Measurements from ENCODE around the gene CLRN1.

The CLRN1 gene

GRCh38 chr3:150921209-150921608 lies 51.3 kb downstream of the CLRN1 start:
- DNase-seq (ENCODE audit: low spot score): no peak

- no peak for DNase-seq (ENCODE audit: low spot score)
These were observed 52.3 kb downstream of the CLRN1 start for GRCh38 chr3:150920236-150920635.

GRCh38 chr3:150917951-150918350 lies 54.6 kb downstream of the CLRN1 start:
- no peak for DNase-seq (ENCODE audit: low spot score)

GRCh38 chr3:150913133-150913922 lies 59.2 kb downstream of the CLRN1 start:
- DNase-seq (ENCODE audit: low spot score): no peak

DNA sequence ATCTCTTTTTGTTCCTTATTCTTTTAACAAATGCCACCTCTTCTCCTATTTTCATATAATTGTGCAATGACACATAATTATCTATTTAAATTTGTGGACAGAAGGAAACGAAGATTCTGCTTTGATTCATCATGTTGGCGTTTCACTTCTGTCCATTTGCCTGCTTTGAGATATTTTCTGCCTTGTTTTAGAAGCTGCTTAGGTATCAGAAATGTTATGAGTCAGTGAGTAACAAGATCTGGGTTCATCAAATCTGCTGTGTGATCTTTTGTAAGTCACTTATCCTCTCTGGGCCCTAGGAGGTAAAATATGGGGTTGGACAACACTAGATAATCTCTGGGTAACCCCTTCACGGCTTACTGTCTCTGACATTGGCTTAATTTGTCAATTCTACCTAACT lies 60.0 kb downstream of the CLRN1 start:
- DNase-seq (ENCODE audit: low spot score): no peak

DNA sequence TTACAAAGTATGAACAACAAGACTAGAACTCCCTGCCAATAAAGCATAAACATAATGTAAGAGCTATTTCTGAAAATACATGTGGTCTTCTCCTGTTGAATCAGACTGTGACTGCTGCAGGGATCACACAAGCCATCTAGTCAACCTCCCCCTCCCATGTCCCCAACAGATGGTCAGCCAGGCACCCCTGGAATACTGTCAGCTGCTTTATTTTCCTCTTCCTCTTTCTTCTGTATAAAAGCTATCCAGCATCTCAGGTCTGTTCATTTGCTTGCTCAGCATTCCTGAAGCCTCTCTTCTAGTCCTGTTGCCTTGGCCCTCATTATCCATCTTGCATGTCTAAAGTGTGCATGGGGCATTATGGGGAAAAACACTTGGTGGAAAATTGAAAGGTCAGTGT lies 60.8 kb downstream of the CLRN1 start:
- DNase-seq (ENCODE audit: low spot score): no peak

GRCh38 chr3:150906461-150906860 lies 66.1 kb downstream of the CLRN1 start:
- DNase-seq (ENCODE audit: low spot score): no peak

- DNase-seq (ENCODE audit: low spot score): no peak
These were observed 66.8 kb downstream of the CLRN1 start for GRCh38 chr3:150905746-150906145.

GRCh38 chr3:150905339-150905738 lies 67.2 kb downstream of the CLRN1 start, which contains the start of gene MINDY4B:
Gene MINDY4B, minus strand, starts transcription at chr3:150905439. Its CDS starts 0 bp downstream, at chr3:150905439.
- no peak for DNase-seq (ENCODE audit: low spot score)

- DNase-seq (ENCODE audit: low spot score): no peak
These were observed 69.5 kb downstream of the CLRN1 start for GRCh38 chr3:150902988-150903387.

- DNase-seq (ENCODE audit: low spot score): no peak
These were observed 70.7 kb downstream of the CLRN1 start for GRCh38 chr3:150901793-150902192.

- DNase-seq (ENCODE audit: low spot score): no peak
These were observed 73.4 kb downstream of the CLRN1 start for GRCh38 chr3:150899141-150899540.

DNA sequence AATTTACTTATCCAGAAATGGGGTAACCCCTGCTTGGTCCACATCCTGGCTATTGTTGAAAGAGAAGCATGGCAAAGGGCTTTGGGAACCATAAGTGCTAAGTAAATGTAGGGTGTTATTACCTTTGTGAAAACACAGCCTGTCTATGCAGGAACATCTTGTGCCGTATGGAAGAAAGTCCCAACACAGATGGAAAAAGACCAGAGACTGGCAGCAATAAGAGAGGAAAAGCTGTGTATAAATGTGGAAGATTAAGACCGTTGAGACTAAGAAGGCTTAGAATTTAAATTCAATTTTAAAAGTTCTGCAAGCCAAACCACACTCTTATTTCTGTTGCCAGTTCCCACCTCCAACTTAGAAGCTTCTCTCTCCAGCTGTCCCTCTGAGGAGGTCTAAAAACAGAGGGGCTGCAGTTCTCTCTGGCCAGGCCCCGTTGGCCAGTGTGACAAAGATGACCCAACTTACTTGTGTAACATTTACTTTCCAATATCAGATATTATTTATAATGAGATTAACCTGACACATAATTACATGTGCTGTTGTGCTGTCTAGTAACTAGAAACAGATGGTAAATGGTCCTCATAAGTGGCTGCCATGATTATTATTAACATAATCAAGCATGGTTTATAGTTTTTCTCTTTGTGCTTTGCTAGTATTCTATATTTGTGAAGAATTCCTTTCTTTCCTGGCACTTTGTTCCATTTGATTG lies 74.3 kb downstream of the CLRN1 start:
- DNase-seq (ENCODE audit: low spot score): no peak

- no peak for DNase-seq (ENCODE audit: low spot score)
These were observed 74.9 kb downstream of the CLRN1 start for GRCh38 chr3:150897592-150897991.

DNA sequence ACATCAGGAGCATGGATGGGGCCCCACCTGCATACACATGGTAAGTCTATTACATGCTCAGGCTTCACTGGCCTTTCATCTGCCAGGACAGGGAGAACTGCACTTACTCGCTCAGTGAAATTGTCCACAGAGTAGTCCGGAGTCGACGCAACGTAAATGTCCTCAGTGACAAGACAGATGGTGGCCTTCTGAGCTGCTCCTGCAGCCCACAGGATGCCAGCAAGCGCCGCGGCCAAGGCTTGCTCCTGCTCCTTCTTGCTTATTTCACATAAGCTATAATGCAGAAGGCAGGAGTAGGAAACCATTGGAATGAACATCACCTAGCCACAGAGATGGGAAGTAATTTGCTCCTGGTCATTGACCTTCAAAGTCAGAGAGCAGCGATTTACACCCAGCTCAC lies 81.7 kb downstream of the CLRN1 start:
- no peak for DNase-seq (ENCODE audit: low spot score)

DNA sequence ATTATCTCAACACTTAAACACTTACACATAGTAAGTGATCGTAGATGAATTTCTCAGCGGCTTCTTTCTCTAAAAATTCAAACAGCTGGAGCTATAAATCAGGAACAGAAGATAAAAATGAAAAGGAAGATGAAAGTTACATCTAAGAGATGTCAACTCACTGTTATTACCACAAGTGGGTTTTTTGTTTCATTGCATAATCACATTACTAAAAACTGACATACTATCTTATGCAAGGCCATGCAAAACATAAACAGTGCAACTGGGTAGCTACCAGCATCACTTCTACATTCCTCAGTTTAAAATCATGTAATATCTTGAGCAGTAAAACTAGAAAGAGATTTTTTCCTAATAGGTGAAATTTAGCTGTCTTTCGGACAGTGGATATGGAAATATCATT lies 82.2 kb downstream of the CLRN1 start:
- no peak for DNase-seq (ENCODE audit: low spot score)

DNA sequence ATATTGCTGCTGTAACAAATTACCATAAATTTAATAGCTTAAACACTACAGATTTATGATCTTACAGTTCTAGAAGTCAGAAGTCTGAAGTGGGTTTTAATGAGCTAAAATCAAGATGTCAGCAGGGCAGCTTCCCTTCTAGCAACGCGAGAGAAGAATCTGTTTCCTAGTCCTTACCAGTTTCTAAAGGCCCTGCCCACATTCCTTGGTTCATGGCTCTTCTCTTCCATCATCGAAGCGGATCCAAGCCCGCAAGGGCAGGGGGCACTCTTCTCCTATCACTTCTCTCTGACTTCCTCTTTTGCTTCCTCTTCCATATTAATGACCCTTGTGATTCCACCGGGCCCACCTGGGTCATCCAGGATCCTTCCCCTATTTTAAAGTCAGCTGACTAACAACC lies 83.4 kb downstream of the CLRN1 start:
- DNase-seq (ENCODE audit: low spot score): no peak

GRCh38 chr3:150887031-150887430 lies 85.5 kb downstream of the CLRN1 start:
- DNase-seq (ENCODE audit: low spot score): no peak

DNA sequence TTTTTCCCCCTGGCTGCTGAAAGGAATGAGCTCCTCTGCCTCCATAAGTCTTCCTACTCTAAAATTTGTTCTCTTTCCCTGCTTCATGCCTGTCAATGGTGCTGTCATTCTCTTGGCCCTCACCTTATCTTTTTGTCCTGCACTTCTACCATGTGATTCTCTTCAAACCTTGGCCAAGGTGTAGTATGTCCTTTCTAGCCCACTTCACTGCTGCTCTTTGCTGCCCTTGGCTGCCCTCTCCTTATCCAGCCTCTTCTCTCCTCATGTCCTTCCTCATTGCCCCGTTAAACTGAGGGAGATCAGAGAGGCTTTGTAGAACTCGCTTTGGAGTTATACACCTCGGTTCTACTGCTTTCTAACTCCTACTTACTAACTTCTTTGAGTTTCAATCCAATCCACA lies 87.0 kb downstream of the CLRN1 start:
- no peak for DNase-seq (ENCODE audit: low spot score)

DNA sequence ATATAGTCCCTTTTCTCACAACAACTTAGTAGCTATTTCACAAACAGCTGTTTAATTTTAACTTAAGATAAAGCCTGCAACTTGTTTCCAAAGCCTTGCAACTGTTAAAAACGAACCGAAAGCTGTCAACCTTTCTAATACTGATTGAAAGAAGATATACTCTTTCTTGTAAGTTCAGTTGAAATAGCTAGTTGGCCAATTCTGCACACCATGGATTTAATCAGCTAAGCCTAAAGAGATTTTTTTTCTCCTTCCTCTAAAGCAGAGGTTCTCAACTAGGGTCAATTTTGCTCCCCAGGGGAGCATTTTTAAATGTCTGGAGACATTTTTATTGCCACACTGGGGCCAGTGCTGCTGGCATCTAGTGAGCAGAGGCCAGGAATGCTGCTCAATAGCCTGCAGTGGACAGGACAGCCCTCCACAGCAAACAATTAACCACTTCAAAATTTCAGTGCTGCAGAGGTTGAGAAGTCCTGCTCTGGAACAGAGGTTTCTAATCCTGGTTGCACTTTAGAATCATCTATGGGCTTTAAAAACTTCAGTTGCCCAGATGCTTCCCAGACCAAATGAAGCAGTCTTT lies 93.4 kb downstream of the CLRN1 start:
- no peak for DNase-seq (ENCODE audit: low spot score)

DNA sequence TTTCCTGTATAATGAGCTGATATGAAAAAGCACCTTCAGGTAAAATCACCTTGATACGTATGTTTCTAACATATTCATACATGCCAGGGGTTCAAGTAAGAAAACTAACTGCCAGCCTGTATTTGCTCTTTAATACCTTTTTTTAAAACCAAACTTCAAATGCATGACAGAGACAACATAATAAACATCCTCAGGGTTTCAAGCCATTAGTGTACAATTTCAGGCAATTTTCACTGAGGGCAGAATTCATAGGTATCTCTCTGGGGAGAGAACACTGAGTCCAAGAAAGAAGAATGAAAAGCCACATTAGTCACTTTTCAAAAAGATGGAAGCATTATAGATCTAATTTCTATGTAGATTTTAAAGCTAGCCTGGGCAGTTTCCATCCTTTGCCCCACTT lies 94.2 kb downstream of the CLRN1 start:
- no peak for DNase-seq (ENCODE audit: low spot score)

- DNase-seq (ENCODE audit: low spot score): no peak
These were observed 95.2 kb downstream of the CLRN1 start for GRCh38 chr3:150877303-150877702.
